SKM-1 (cell line): ENCODE measurements around the gene RAB14.

ENCODE experiments used
- DNase-seq: peaks from one replicate; lab custom pipeline; 2025; ENCODE audit not compliant: unreplicated experiment; lab: John Stamatoyannopoulos, UW

The RAB14 gene

GRCh38 chr9:121220996-121221663 lies 19.5 kb upstream of the RAB14 start:
- no peak for DNase-seq

- no peak for DNase-seq
Observed at GRCh38 chr9:121219530-121219929, 17.9 kb upstream of the RAB14 start.

GRCh38 chr9:121218357-121219027 lies 16.8 kb upstream of the RAB14 start:
- no peak for DNase-seq

GRCh38 chr9:121217609-121218292 lies 16.1 kb upstream of the RAB14 start:
- no peak for DNase-seq

- no peak for DNase-seq
Observed at GRCh38 chr9:121216271-121216805, 14.7 kb upstream of the RAB14 start.

GRCh38 chr9:121214005-121214404 lies 12.3 kb upstream of the RAB14 start:
- DNase-seq = no peak

GRCh38 chr9:121213136-121213806 lies 11.6 kb upstream of the RAB14 start:
- peak; percentile 87 for DNase-seq

GRCh38 chr9:121210536-121210935 lies 8.9 kb upstream of the RAB14 start:
- DNase-seq = no peak

- no peak for DNase-seq
Observed at GRCh38 chr9:121207371-121207940, 5.8 kb upstream of the RAB14 start.

GRCh38 chr9:121206516-121207370 lies 5.1 kb upstream of the RAB14 start:
- no peak for DNase-seq

GRCh38 chr9:121204611-121205010 lies 2.9 kb upstream of the RAB14 start:
- no peak for DNase-seq

- no peak for DNase-seq
Observed at GRCh38 chr9:121204121-121204520, 2.5 kb upstream of the RAB14 start.

GRCh38 chr9:121201045-121201737 lies 478 bp downstream of the RAB14 start:
- DNase-seq = no peak

- DNase-seq = no peak
Observed at GRCh38 chr9:121200356-121200755, 1.3 kb downstream of the RAB14 start.

- no peak for DNase-seq
Observed at GRCh38 chr9:121199921-121200320, 1.7 kb downstream of the RAB14 start.

- no peak for DNase-seq
Observed at GRCh38 chr9:121198512-121199042, 3.1 kb downstream of the RAB14 start.

- DNase-seq = no peak
Observed at GRCh38 chr9:121197132-121197531, 4.5 kb downstream of the RAB14 start.

GRCh38 chr9:121196389-121196788 lies 5.3 kb downstream of the RAB14 start:
- DNase-seq = no peak

- no peak for DNase-seq
Observed at GRCh38 chr9:121194730-121195129, 6.9 kb downstream of the RAB14 start.
